Tibial artery (tissue), 4 donors: ENCODE measurements around the gene PRR5L.

ENCODE experiments used
- DNase-seq, 2 donors: peaks; one replicate each; pipeline ENCODE4 v3.0.0-alpha.2; 2019
- H3K27ac ChIP-seq, 2 donors: fragments of 200-600 bp; sonication (generic) in 1 of 2; 1 replicate in 1 of 2; 2 replicates in 1 of 2; pipeline ENCODE4 v1.5.1; 2018 to 2019; ENCODE audit warnings: mild to moderate bottlenecking in 1 of 2
- H3K27me3 ChIP-seq, 2 donors: fragments of 200-600 bp; sonication (generic) in 1 of 2; one replicate each; pipeline versions ENCODE4 v1.5.1 to v1.6.0; 2016 to 2019
- H3K36me3 ChIP-seq, 3 donors: fragments of 200-600 bp; sonication (generic) in 2 of 3; one replicate each; pipeline ENCODE4 v1.5.1; 2016 to 2019; ENCODE audit warnings: mild to moderate bottlenecking in 2 of 3
- H3K4me1 ChIP-seq, 4 donors: fragments of 200-600 bp; sonication (generic) in 2 of 4; 1 replicate in 3 of 4; 2 replicates in 1 of 4; pipeline ENCODE4 v1.5.1; 2016 to 2019
- H3K4me3 ChIP-seq, 2 donors: fragments of 200-600 bp; sonication (generic) in 1 of 2; 1 replicate in 1 of 2; 2 replicates in 1 of 2; pipeline ENCODE4 v1.5.1; 2018 to 2019; ENCODE audit warnings: mild to moderate bottlenecking in 2 of 2
- H3K9me3 ChIP-seq, 3 donors: fragments of 200-600 bp; sonication (generic) in 1 of 3; one replicate each; pipeline ENCODE4 v1.5.1; 2016 to 2019
- CTCF ChIP-seq, 2 experiments: fragments of 200-600 bp in 1 of 2; fragments of 450-650 bp in 1 of 2; IDR thresholded peaks; one replicate each; pipeline ENCODE4 v1.5.1; 2017 to 2019; ENCODE audit warnings: antibody characterized with exemption in 2 of 2, mild to moderate bottlenecking in 1 of 2, moderate library complexity in 1 of 2
- intact Hi-C: fragments of 100-400 bp; cut with DNase I; formaldehyde crosslinking; loops from one replicate; pipeline ENCODE4 v1.15.0; 2023; ENCODE audit warnings: low total_unique reads

Gene PRR5L

GRCh38 chr11:36464720-36465119 lies 168.6 kb downstream of the PRR5L start:
- H3K4me3 ChIP-seq, result no peak overlapping the region
- peaks cover 0 to 6% (median under 1%) of the 10 kb centered on the region in 4 donors for H3K4me1 ChIP-seq
- intact Hi-C loops, result no loop called here
- no peaks in the 10 kb centered on the region for H3K9me3 ChIP-seq
- H3K36me3 ChIP-seq, result peaks cover 0 to 6% (median 0%) of the 10 kb centered on the region in 3 donors
- no peak overlapping the region for H3K27ac ChIP-seq
- no peak for TF ChIP-seq CTCF (IDR thresholded peaks at IDR 0.05)
- no peaks in the 10 kb centered on the region for H3K27me3 ChIP-seq
- no peak for DNase-seq

- H3K9me3 ChIP-seq, result no peaks in the 10 kb centered on the region
- TF ChIP-seq CTCF (IDR thresholded peaks at IDR 0.05), result no peak
- H3K4me1 ChIP-seq, result peaks cover 0 to 15% (median 9%) of the 10 kb centered on the region in 4 donors
- DNase-seq, result no peak
- peaks cover 0 to 6% (median 0%) of the 10 kb centered on the region in 3 donors for H3K36me3 ChIP-seq
- H3K27ac ChIP-seq, result no peak overlapping the region
- no peaks in the 10 kb centered on the region for H3K27me3 ChIP-seq
- H3K4me3 ChIP-seq, result no peak overlapping the region
- intact Hi-C loops, result no loop called here
Measured at GRCh38 chr11:36465449-36466163, 169.5 kb downstream of the PRR5L start.

GRCh38 chr11:36467012-36467411 lies 170.9 kb downstream of the PRR5L start:
- Histone ChIP-seq H3K4me1 (peaks cover 0 to 19% (median 11%) of the 10 kb centered on the region in 4 donors), H3K9me3 (no peaks in the 10 kb centered on the region), H3K27me3 (no peaks in the 10 kb centered on the region), H3K4me3 (no peak overlapping the region), H3K27ac (no peak overlapping the region), H3K36me3 (peaks cover 0 to 6% (median 0%) of the 10 kb centered on the region in 3 donors)
- no peak for TF ChIP-seq CTCF (IDR thresholded peaks at IDR 0.05)
- no peak for DNase-seq
- intact Hi-C loops, result no loop called here

GRCh38 chr11:36467916-36468315 lies 171.8 kb downstream of the PRR5L start:
- Histone ChIP-seq H3K4me3 (no peak overlapping the region), H3K27me3 (no peaks in the 10 kb centered on the region), H3K4me1 (peaks cover 0 to 19% (median 11%) of the 10 kb centered on the region in 4 donors), H3K9me3 (no peaks in the 10 kb centered on the region), H3K36me3 (peaks cover 0 to 3% (median 0%) of the 10 kb centered on the region in 3 donors), H3K27ac (no peak overlapping the region)
- intact Hi-C loops, result no loop called here
- no peak for TF ChIP-seq CTCF (IDR thresholded peaks at IDR 0.05)
- no peak for DNase-seq

- Histone ChIP-seq H3K27ac (no peak overlapping the region), H3K27me3 (no peaks in the 10 kb centered on the region), H3K4me1 (peaks cover 0 to 19% (median 11%) of the 10 kb centered on the region in 4 donors), H3K4me3 (no peak overlapping the region), H3K36me3 (no peaks in the 10 kb centered on the region), H3K9me3 (no peaks in the 10 kb centered on the region)
- intact Hi-C loops, result no loop called here
- no peak for TF ChIP-seq CTCF (IDR thresholded peaks at IDR 0.05)
- no peak for DNase-seq
Measured at GRCh38 chr11:36469063-36469462, 173.0 kb downstream of the PRR5L start.
